Lower lobe of right lung (tissue), 2 donors: Measurements from ENCODE around the gene RPP40. TPM values are rescaled to one million over a fixed set of nuclear protein-coding genes. Genes with fewer than 3 reads are reported as not detected.

Experiments
- ATAC-seq, 2 donors: fragments of 200-7000 bp; cut with Tn5 transposase; one replicate each; pipeline ENCODE4 v1.9.1; 2020 to 2022; ENCODE audit warnings: mild to moderate bottlenecking in 2 of 2, moderate library complexity in 2 of 2
- DNase-seq: peaks from one replicate; pipeline ENCODE4 v3.0.0-alpha.2; 2020
- H3K27ac ChIP-seq: fragments of 200-600 bp; one replicate; pipeline ENCODE4 v1.8.0; 2022
- H3K27me3 ChIP-seq: fragments of 200-600 bp; one replicate; pipeline ENCODE4 v1.8.0; 2022; ENCODE audit warnings: low read depth
- H3K36me3 ChIP-seq: fragments of 200-600 bp; one replicate; pipeline ENCODE4 v1.8.0; 2022; ENCODE audit warnings: mild to moderate bottlenecking
- H3K4me1 ChIP-seq: fragments of 200-600 bp; one replicate; pipeline ENCODE4 v1.8.0; 2022
- H3K4me3 ChIP-seq: fragments of 200-600 bp; one replicate; pipeline ENCODE4 v1.8.0; 2022; ENCODE audit warnings: mild to moderate bottlenecking
- H3K9me3 ChIP-seq: fragments of 200-600 bp; one replicate; pipeline ENCODE4 v1.8.0; 2022
- intact Hi-C: fragments of 100-400 bp; cut with DNase I; formaldehyde crosslinking; loops from one replicate; pipeline ENCODE4 v1.11.0; 2022
- total RNA-seq: library from RNA; stranded (reverse); fragmentation: NEBNext Ultra II Directional; extraction: Animal tissue kit (Norgen Biotek cat#: 25700); gene quantifications from one replicate; pipeline ENCODE4 v1.2.1, GENCODE V29; 2021
- TF ChIP-seq, protein P1 (sequence below): fragments of 200-600 bp; IDR thresholded peaks from one replicate; pipeline ENCODE4 v1.8.0; 2022; ENCODE audit warnings: antibody characterized with exemption, mild to moderate bottlenecking
- donor health status: DM: no; HTN: yes; CAD: no; lungs with severe emphysema.

The RPP40 gene
- total RNA-seq, 1 donor from 2014 or later = 2.5 TPM

DNA sequence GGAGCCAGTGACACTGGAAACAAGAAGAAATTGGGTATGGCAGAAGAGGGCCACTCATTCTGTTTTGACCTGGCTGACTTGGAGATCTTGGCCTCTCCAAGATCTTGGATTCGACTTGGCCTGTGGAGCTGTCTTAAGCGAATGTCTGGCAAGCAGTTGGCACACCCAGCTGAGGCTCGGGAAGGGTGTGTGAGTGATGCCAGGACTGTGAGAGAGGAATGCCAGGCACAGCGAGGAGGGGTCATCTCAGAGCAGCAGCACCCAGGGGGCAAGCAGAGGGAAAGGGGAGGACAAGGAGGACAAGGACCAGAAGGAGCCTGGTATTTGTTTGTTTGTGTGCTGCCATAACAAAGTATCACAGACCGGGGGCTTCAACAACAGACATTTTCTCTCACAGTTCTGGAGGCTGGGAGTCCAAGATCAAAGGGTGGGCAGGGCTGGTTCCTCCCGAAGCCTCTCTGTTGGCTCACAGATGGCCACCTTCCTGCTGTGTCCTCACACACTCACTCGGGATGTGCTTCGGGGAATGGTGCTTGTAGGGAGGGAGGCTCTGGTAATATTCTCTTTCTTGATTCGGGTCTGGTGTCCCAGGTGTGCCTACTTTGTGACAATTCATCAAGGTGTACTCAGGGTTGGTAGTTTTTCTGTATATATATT is 33.0 kb downstream of the RPP40 start:
- DNase-seq = no peak
- H3K27me3 ChIP-seq = no peaks in the 10 kb centered on the region
- no peak for ATAC-seq
- TF ChIP-seq, protein P1, sequence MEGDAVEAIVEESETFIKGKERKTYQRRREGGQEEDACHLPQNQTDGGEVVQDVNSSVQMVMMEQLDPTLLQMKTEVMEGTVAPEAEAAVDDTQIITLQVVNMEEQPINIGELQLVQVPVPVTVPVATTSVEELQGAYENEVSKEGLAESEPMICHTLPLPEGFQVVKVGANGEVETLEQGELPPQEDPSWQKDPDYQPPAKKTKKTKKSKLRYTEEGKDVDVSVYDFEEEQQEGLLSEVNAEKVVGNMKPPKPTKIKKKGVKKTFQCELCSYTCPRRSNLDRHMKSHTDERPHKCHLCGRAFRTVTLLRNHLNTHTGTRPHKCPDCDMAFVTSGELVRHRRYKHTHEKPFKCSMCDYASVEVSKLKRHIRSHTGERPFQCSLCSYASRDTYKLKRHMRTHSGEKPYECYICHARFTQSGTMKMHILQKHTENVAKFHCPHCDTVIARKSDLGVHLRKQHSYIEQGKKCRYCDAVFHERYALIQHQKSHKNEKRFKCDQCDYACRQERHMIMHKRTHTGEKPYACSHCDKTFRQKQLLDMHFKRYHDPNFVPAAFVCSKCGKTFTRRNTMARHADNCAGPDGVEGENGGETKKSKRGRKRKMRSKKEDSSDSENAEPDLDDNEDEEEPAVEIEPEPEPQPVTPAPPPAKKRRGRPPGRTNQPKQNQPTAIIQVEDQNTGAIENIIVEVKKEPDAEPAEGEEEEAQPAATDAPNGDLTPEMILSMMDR = no peak
- H3K4me3 ChIP-seq = no peak overlapping the region
- no peaks in the 10 kb centered on the region for H3K4me1 ChIP-seq
- intact Hi-C loops = no loop called here
- H3K36me3 ChIP-seq = no peaks in the 10 kb centered on the region
- no peaks in the 10 kb centered on the region for H3K9me3 ChIP-seq
- H3K27ac ChIP-seq = no peak overlapping the region

DNA sequence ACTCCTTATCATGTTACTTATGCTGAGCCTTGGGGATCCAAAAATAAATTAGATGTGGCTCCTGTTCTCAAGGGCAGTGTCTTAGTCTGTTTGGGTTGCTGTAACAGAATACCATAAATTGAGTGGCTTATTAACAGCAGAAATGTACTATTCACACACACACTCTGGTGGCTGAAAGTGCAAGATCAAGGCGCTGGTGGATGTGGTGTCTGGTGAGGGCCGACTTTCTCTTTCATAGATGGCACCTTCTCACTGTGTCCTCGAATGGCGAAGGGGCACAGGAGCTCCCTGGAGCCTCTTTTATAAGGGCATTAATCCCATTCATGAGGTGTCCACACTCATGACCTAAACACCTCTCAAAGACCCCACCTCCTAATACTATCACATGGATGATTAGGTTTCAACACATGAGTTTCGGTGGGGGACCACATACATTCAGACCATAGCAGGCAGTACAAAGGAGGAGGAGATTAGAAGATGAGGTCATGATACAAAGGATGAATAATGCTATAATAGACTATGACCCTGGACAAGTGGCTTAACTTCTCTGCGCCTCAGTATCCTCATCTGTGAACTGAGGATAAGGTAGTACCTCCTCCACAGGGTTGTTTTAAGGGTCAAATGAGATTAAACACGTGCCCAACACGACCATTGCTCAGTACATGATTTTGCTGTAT is 34.1 kb downstream of the RPP40 start:
- Histone ChIP-seq H3K4me1 (no peaks in the 10 kb centered on the region), H3K27me3 (no peaks in the 10 kb centered on the region), H3K27ac (no peak overlapping the region), H3K9me3 (no peaks in the 10 kb centered on the region), H3K4me3 (no peak overlapping the region), H3K36me3 (no peaks in the 10 kb centered on the region)
- ATAC-seq (no peak), DNase-seq (no peak)
- intact Hi-C loops = no loop called here
- TF ChIP-seq, protein P1 = no peak

DNA sequence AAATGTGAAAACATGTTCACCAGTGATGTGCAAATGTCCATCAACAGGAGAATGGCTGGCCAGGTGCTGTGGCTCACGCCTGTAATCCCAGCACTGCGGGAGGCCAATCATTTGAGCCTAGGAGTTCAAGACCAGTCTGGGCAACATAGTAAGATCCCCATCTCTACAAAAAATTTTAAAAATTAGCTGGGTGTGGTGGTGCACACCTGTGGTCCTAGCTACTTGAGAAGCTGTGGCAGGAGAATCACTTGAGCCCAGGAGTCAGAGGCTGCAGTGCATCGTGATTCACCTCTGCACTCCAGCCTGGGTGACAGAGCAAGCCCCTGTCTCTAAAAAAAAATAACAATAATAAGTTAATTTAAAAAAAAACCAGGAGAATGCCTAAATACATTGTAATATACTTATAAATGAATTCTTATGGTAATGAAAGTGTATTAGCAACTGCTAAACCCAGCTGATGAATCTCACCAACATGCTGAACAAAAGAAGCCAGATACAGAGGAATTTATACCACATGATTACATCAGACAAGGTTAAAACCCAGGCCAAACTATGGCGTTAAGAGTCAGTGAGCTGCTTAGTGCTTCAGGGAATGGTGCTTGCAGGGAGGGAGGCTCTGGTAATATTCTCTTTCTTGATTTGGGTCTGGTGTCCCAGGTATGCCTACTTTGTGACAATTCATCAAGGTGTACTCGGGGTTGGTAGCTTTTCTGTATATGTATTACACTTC is 36.4 kb downstream of the RPP40 start:
- Histone ChIP-seq H3K36me3 (no peaks in the 10 kb centered on the region), H3K27me3 (no peaks in the 10 kb centered on the region), H3K9me3 (no peaks in the 10 kb centered on the region), H3K27ac (no peak overlapping the region), H3K4me1 (no peaks in the 10 kb centered on the region), H3K4me3 (no peak overlapping the region)
- DNase-seq = no peak
- ATAC-seq = no peak
- intact Hi-C loops = no loop called here
- TF ChIP-seq, protein P1 = no peak

DNA sequence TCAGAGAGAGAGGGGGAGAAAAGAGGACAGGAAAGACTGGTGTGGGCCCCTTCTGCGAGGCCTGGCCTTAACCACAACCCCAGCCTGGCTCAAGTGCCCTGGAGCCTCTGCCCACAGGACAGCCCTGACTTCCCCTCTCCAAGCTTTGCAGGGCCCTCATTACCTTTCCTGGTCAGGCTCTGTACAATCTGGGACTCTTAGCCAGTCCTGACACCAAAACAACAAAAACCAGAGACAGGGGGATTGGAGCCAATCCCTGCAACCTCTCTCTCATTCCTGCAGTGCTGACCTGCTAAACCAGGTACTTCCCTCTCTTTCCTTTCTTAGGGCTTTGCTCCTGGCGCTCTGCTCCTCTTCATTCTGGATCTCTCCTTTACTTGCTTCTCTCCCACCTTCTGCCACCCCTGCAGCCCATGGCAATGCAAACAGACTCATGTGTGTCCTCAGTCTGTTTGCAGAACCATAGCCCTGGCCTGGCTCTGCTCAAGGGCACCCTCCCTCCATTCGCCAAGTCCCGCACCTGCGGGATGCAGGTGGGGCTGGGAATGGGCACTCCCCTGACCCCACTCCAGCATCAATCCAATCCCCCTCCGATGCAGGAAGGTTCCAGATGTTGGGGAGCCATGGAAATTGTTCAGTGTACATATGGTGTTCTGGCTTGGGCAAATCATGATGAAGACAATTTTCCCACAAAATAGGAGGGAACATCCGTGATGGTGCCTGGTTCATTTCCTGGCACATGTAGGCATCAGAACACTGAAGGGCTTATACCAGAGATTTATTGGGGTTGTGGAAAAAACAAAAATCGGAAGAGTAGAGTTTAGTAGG is 38.1 kb downstream of the RPP40 start:
- Histone ChIP-seq H3K4me1 (no peaks in the 10 kb centered on the region), H3K27me3 (no peaks in the 10 kb centered on the region), H3K4me3 (no peak overlapping the region), H3K36me3 (no peaks in the 10 kb centered on the region), H3K9me3 (no peaks in the 10 kb centered on the region), H3K27ac (no peak overlapping the region)
- intact Hi-C loops = no loop called here
- ATAC-seq (no peak), DNase-seq (no peak)
- TF ChIP-seq, protein P1 = no peak
